ENCODE data around the gene ETNPPL. TPM values are rescaled to one million over a fixed set of nuclear protein-coding genes. Genes with fewer than 3 reads are reported as not detected.

The ETNPPL gene
- total RNA-seq, 1 donor = not detected

DNA sequence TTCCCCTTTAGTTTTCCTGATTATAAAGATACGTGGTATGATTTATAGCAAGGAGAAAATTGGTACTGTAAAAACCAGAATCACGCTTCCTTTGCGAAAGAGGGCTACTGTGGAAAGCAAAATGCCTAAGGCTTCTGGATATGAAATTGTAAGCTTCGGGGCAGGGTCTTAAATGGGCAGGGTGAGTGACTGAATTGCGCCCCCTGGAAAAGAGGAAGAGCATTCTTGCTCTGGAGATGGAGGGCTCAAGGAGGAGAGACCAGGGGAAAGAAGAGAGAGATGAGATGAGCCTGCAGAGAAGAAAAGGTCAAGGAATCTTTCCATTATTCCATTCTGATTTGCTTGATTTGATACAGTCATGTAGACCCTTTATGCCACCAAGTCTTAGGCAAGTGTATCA lies 13.1 kb upstream of the ETNPPL start:
- TF ChIP-seq, protein P1, sequence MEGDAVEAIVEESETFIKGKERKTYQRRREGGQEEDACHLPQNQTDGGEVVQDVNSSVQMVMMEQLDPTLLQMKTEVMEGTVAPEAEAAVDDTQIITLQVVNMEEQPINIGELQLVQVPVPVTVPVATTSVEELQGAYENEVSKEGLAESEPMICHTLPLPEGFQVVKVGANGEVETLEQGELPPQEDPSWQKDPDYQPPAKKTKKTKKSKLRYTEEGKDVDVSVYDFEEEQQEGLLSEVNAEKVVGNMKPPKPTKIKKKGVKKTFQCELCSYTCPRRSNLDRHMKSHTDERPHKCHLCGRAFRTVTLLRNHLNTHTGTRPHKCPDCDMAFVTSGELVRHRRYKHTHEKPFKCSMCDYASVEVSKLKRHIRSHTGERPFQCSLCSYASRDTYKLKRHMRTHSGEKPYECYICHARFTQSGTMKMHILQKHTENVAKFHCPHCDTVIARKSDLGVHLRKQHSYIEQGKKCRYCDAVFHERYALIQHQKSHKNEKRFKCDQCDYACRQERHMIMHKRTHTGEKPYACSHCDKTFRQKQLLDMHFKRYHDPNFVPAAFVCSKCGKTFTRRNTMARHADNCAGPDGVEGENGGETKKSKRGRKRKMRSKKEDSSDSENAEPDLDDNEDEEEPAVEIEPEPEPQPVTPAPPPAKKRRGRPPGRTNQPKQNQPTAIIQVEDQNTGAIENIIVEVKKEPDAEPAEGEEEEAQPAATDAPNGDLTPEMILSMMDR (IDR thresholded peaks at IDR 0.05; ENCODE audit: extremely low read depth, low read depth, low read length) = no peak

DNA sequence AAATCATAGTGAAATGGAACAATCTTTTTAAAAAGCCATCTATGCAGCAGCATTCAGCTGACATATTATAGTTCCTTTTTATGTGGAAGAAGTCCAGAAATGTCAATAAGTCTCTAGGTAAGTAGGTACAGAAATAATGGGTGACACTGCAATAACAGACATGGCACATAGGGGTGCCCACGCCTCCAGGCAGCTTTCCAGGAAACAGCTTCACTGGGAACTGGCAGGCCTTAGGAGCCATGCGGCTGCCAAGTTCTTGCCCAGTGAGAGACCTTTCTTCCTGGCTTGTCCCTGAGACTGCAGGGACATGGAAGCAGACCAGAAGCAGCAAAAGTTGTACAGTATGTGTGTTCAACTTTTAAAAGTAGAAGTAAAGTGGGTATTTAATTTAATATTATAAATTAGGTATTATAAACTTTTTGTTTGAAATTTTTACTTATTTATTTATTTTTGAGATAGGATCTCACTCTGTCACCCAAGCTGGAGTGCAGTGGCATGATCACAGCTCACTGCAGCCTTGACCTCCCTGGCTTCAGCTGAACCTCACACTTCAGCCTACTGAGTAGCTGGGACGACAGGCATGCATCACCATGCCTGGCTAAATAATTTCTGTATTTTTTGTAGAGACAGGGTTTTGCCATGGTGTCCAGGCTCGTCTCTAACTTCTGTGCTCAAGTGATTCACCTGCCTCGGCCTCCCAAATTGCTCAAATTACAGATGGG lies 12.1 kb upstream of the ETNPPL start:
- no peaks in the 10 kb centered on the region for H3K9me3 ChIP-seq (ENCODE audit: low read depth, low read length)
- no peak overlapping the region for H3K27ac ChIP-seq (ENCODE audit: low read depth, low read length)
- no peak for DNase-seq (ENCODE audit: insufficient read length, low spot score, missing footprints)
- no peaks in the 10 kb centered on the region for H3K4me1 ChIP-seq (ENCODE audit: insufficient read depth, low read length)
- H3K36me3 ChIP-seq (ENCODE audit: insufficient read depth, low read length) = no peaks in the 10 kb centered on the region
- no peak overlapping the region for H3K4me2 ChIP-seq (ENCODE audit: insufficient read depth, low read length)
- TF ChIP-seq, protein P1 (IDR thresholded peaks at IDR 0.05; ENCODE audit: extremely low read depth, low read depth, low read length) = no peak
- H3K27me3 ChIP-seq (ENCODE audit: insufficient read depth, low read length) = peaks cover 4% of the 10 kb centered on the region
- H4K20me1 ChIP-seq (ENCODE audit: insufficient read depth, low read length) = no peaks in the 10 kb centered on the region
- H3K79me2 ChIP-seq (ENCODE audit: insufficient read depth, low read length) = no peaks in the 10 kb centered on the region
- no peak overlapping the region for H3K4me3 ChIP-seq (ENCODE audit: insufficient read depth, low read length)
- H2AFZ ChIP-seq (ENCODE audit: low read length) = no peak overlapping the region

More for the DNA sequence above, 13.1 kb upstream of the ETNPPL start:
- H3K27ac ChIP-seq (ENCODE audit: low read depth, low read length) = no peak overlapping the region
- H3K27me3 ChIP-seq (ENCODE audit: insufficient read depth, low read length) = peaks cover 4% of the 10 kb centered on the region
- H3K4me1 ChIP-seq (ENCODE audit: insufficient read depth, low read length) = no peaks in the 10 kb centered on the region
- H3K4me3 ChIP-seq (ENCODE audit: insufficient read depth, low read length) = no peak overlapping the region
- H3K79me2 ChIP-seq (ENCODE audit: insufficient read depth, low read length) = no peaks in the 10 kb centered on the region
- no peaks in the 10 kb centered on the region for H4K20me1 ChIP-seq (ENCODE audit: insufficient read depth, low read length)
- H3K9me3 ChIP-seq (ENCODE audit: low read depth, low read length) = no peaks in the 10 kb centered on the region
- no peaks in the 10 kb centered on the region for H3K36me3 ChIP-seq (ENCODE audit: insufficient read depth, low read length)
- H2AFZ ChIP-seq (ENCODE audit: low read length) = no peak overlapping the region
- DNase-seq (ENCODE audit: insufficient read length, low spot score, missing footprints) = no peak
- H3K4me2 ChIP-seq (ENCODE audit: insufficient read depth, low read length) = no peak overlapping the region

DNA sequence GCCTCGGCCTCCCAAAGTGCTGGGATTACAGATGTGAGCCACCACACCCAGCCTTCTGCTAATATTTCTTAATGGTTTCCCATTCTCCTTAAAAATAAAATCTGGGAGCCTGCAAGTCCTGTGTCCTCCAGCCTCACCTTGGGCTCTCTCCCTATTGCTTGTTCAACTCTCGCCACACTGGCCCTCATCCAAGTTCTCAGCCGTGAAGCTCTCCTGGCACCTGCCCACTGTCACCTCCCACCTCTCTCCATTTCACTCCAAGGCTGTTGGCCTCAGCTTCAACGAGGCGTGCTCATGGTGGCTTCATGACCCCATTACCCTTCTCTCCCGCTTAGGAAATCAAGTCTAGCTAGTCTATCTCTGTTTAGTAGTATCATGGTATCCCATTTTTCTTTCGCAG lies 9.5 kb upstream of the ETNPPL start:
- TF ChIP-seq, protein P1 (IDR thresholded peaks at IDR 0.05; ENCODE audit: extremely low read depth, low read depth, low read length) = no peak
- peaks cover 4% of the 10 kb centered on the region for H3K27me3 ChIP-seq (ENCODE audit: insufficient read depth, low read length)
- H3K79me2 ChIP-seq (ENCODE audit: insufficient read depth, low read length) = no peaks in the 10 kb centered on the region
- no peaks in the 10 kb centered on the region for H3K36me3 ChIP-seq (ENCODE audit: insufficient read depth, low read length)
- H4K20me1 ChIP-seq (ENCODE audit: insufficient read depth, low read length) = no peaks in the 10 kb centered on the region
- no peak overlapping the region for H3K4me3 ChIP-seq (ENCODE audit: insufficient read depth, low read length)
- H3K4me2 ChIP-seq (ENCODE audit: insufficient read depth, low read length) = no peak overlapping the region
- H3K4me1 ChIP-seq (ENCODE audit: insufficient read depth, low read length) = no peaks in the 10 kb centered on the region
- DNase-seq (ENCODE audit: insufficient read length, low spot score, missing footprints) = no peak
- H3K27ac ChIP-seq (ENCODE audit: low read depth, low read length) = no peak overlapping the region
- no peak overlapping the region for H2AFZ ChIP-seq (ENCODE audit: low read length)
- H3K9me3 ChIP-seq (ENCODE audit: low read depth, low read length) = no peaks in the 10 kb centered on the region

DNA sequence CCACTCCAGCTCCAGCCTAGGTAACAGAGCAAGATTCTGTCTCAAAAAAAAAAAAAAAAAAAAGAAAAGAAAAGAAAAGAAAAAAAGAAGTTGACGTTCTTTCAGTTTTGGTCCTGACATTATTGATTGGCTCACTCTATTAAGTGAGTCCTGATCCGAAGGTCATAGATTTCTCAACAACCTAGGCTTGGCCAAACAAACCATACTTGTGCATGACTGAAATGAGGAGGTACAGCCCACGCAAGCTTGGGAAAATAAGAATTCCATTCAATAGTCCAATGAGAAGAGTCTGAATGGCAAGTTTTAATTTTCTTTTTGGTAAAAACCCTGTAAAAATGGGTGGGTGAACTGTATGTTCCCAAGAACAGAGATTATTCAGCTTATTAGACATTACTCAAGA lies 3.2 kb upstream of the ETNPPL start:
- TF ChIP-seq, protein P1 (IDR thresholded peaks at IDR 0.05; ENCODE audit: extremely low read depth, low read depth, low read length) = no peak
- DNase-seq (ENCODE audit: insufficient read length, low spot score, missing footprints) = no peak
- no peaks in the 10 kb centered on the region for H4K20me1 ChIP-seq (ENCODE audit: insufficient read depth, low read length)
- peaks cover 12% of the 10 kb centered on the region for H3K4me1 ChIP-seq (ENCODE audit: insufficient read depth, low read length)
- no peak overlapping the region for H3K4me2 ChIP-seq (ENCODE audit: insufficient read depth, low read length)
- no peak overlapping the region for H2AFZ ChIP-seq (ENCODE audit: low read length)
- H3K79me2 ChIP-seq (ENCODE audit: insufficient read depth, low read length) = no peaks in the 10 kb centered on the region
- no peaks in the 10 kb centered on the region for H3K9me3 ChIP-seq (ENCODE audit: low read depth, low read length)
- H3K27ac ChIP-seq (ENCODE audit: low read depth, low read length) = no peak overlapping the region
- H3K27me3 ChIP-seq (ENCODE audit: insufficient read depth, low read length) = peaks cover 22% of the 10 kb centered on the region
- H3K4me3 ChIP-seq (ENCODE audit: insufficient read depth, low read length) = no peak overlapping the region
- no peaks in the 10 kb centered on the region for H3K36me3 ChIP-seq (ENCODE audit: insufficient read depth, low read length)

All from osteoblast (primary cell).